ENCODE results near the gene INTS6. TPM values are rescaled to one million over a fixed set of nuclear protein-coding genes. Genes with fewer than 3 reads are reported as not detected.

INTS6 gene
- total RNA-seq, 2 donors from 2014 or later: 37.4 to 59.0 TPM

GRCh38 chr13:51325837-51326236 is 127.0 kb downstream of the INTS6 start:
- H3K4me1 ChIP-seq (replicated peaks): no peaks in the 10 kb centered on the region
- TF ChIP-seq POLR2AphosphoS5 (IDR thresholded peaks at IDR 0.05) (no peak), CTCF (IDR thresholded peaks at IDR 0.05) (no peak), POLR2A (IDR thresholded peaks at IDR 0.05) (no peak)
- no peak overlapping the region for H3K27ac ChIP-seq
- no peak overlapping the region for H3K4me3 ChIP-seq
- DNase-seq (ENCODE audit: low spot score): no peak
- H3K9me3 ChIP-seq: no peaks in the 10 kb centered on the region
- H3K27me3 ChIP-seq (replicated peaks; ENCODE audit: insufficient read depth): no peaks in the 10 kb centered on the region
- H3K36me3 ChIP-seq: no peaks in the 10 kb centered on the region
- intact Hi-C loops (cut with DNase I): no loop called here
- 86% methylated on average over 6 of the region's 6 CpGs for WGBS

DNA sequence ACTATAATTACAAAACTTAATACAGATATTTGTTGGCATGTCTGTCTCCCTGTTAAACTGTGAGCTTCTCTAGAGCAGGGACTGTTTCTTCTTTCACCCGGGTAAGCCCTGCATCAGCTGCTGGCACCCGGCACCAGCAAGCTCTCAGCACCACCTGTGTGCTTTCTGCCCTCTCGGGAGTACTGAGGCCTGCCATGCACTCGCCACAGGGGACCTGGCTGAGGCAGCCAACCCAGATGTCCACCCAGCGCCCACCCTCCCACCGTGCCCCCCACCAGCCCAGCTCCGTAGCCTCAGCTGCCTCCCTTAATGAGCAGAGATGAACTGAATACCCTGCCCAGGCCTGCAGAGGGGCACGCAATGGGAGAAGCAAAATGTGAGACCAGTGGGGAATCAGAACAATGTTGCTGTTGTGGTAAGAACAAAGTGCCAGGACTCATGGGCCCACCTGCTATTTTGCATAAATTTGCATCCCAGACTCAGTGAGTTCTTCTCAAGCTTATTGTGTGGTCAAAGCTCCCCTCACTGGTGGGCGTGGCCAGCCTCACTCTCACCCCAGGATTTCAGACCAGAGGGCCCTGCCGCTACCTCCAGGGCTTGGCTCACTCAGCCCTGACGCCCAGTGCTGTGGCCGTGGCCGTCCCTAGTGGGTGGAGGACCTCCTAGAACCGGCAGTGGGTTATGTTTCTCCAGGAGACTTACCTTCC is 128.0 kb downstream of the INTS6 start:
- TF ChIP-seq POLR2A (IDR thresholded peaks at IDR 0.05) (no peak), POLR2AphosphoS5 (IDR thresholded peaks at IDR 0.05) (no peak), CTCF (IDR thresholded peaks at IDR 0.05) (no peak)
- Histone ChIP-seq H3K9me3 (no peaks in the 10 kb centered on the region), H3K27me3 (replicated peaks; ENCODE audit: insufficient read depth) (no peaks in the 10 kb centered on the region), H3K27ac (no peak overlapping the region), H3K4me1 (replicated peaks) (no peaks in the 10 kb centered on the region), H3K4me3 (no peak overlapping the region), H3K36me3 (no peaks in the 10 kb centered on the region)
- WGBS: 69% methylated on average over 14 of the region's 14 CpGs
- intact Hi-C loops (cut with DNase I): no loop called here
- no peak for DNase-seq (ENCODE audit: low spot score)

DNA sequence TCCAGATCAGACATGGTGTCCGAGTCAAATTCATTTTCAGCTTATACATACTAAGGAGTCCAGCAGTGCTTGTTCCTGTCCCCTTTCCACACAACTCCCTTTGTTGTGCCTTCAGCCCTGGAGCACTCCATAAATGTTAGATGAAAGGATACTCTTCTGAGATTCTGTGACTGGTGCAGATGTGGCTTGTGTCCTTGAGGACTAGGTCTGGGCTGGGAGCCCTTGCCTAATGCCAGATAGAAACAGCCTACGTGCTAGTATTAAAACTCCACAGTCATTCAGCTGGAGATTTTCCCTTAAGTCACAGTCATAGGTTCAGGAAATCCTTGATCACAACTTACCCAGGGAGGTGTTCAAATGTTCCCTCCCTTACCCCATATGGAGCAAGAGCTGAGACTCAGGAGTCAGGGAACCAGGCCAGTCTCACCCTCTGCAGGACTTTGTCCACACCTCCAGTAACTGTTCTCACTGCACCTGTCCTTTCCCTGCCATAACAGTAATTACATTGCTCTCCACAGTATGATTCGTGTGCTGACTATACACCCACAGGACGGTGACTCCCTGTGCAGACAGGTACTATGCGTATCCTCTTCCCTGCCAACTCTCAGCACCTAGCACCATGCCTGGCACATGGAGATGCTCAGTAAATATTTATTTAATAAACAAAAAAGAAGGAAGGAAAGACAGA is 128.9 kb downstream of the INTS6 start:
- DNase-seq (ENCODE audit: low spot score): peak; percentile 10
- intact Hi-C loops (cut with DNase I): no loop called here
- no peaks in the 10 kb centered on the region for H3K9me3 ChIP-seq

GRCh38 chr13:51322826-51323225 is 130.0 kb downstream of the INTS6 start:
- no peak for DNase-seq (ENCODE audit: low spot score)
- WGBS: 94% methylated on average over 3 of the region's 3 CpGs

More for the DNA sequence above, 128.9 kb downstream of the INTS6 start:
- Histone ChIP-seq H3K36me3 (no peaks in the 10 kb centered on the region), H3K27ac (no peak overlapping the region), H3K4me1 (replicated peaks) (no peaks in the 10 kb centered on the region), H3K4me3 (no peak overlapping the region), H3K27me3 (replicated peaks; ENCODE audit: insufficient read depth) (no peaks in the 10 kb centered on the region)
- TF ChIP-seq CTCF (IDR thresholded peaks at IDR 0.05) (no peak), POLR2A (IDR thresholded peaks at IDR 0.05) (no peak), POLR2AphosphoS5 (IDR thresholded peaks at IDR 0.05) (peak; percentile 42)
- WGBS: 75% methylated on average over 5 of the region's 5 CpGs

More at GRCh38 chr13:51322826-51323225, 130.0 kb downstream of the INTS6 start:
- no peaks in the 10 kb centered on the region for H3K9me3 ChIP-seq
- TF ChIP-seq POLR2A (IDR thresholded peaks at IDR 0.05) (no peak), CTCF (IDR thresholded peaks at IDR 0.05) (no peak), POLR2AphosphoS5 (IDR thresholded peaks at IDR 0.05) (no peak)
- H3K4me3 ChIP-seq: no peak overlapping the region
- H3K27ac ChIP-seq: no peak overlapping the region
- H3K27me3 ChIP-seq (replicated peaks; ENCODE audit: insufficient read depth): no peaks in the 10 kb centered on the region
- H3K4me1 ChIP-seq (replicated peaks): no peaks in the 10 kb centered on the region
- H3K36me3 ChIP-seq: no peaks in the 10 kb centered on the region
- intact Hi-C loops (cut with DNase I): no loop called here
